AG08396 (cell line): Measurements from ENCODE around the gene BTNL9.
"Not testable (repeated sequence)": the region's sequence is repeated elsewhere in the genome, so short reads cannot be mapped to it uniquely, and the experiment has no call there.

ENCODE experiments used
- DNase-seq: peaks from one replicate; pipeline ENCODE4 v3.0.0; 2012; ENCODE audit warnings: low spot score, mixed read lengths

BTNL9 gene

DNA sequence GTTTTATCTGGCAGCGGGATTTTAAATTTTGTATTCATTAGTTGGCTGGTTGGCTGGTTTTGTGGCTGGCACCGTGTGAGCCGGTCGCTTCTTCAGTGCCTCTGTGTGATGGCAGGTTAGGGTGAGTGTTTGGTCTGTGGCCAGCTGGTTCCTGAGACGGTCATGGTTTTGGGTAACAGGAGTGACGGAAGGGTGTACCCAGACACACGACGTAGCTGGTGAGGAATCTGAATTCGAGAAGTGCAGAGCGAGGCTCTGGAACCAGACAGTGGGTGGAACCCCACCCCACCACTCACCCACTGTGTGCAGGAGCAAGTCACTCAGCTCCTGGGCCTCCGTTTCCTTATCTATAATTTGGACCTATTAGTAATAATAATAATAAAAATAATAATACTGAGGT lies 2.7 kb downstream of the BTNL9 start:
- no peak for DNase-seq

- DNase-seq, result no peak
These were observed 3.4 kb downstream of the BTNL9 start for GRCh38 chr5:181043285-181044092.

DNA sequence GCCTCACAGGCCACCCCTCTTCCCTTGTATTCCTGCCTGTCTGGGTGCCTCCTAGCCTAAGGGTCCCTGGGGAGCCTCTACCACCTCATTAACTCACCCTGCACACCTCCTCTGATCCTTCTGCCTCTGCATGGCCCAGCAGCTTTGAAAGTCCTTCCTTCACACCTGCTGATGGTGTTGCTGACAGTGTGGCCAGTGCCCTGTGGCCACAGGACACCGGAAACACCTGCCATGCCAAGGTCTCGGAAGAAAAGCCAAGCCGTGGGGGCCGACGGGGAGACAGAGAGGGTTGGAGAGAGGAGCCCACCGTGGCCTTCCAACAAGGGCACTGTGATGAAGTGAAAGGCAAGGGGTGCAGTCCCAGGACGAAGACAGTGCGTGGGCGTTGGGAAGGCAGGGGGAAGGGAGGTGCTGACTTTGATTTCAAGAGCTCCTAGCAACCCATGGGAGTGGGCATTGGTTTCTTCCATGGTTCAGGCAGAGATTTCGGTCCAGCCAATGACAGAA lies 4.1 kb downstream of the BTNL9 start:
- no peak for DNase-seq

- DNase-seq, result no peak
These were observed 4.7 kb downstream of the BTNL9 start for GRCh38 chr5:181044662-181045305.

GRCh38 chr5:181045316-181045715 lies 5.2 kb downstream of the BTNL9 start:
- DNase-seq, result no peak

DNA sequence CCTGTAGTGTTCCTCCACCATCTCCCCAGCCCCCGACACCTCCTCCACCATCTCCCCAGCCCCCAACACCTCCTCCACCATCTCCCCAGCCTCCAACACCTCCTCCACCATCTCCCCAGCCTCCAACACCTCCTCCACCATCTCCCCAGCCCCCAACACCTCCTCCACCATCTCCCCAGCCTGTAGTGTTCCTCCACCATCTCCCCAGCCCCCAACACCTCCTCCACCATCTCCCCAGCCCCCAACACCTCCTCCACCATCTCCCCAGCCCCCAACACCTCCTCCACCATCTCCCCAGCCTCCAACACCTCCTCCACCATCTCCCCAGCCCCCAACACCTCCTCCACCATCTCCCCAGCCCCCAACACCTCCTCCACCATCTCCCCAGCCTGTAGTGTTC lies 5.8 kb downstream of the BTNL9 start:
- not testable (repeated sequence) for DNase-seq

DNA sequence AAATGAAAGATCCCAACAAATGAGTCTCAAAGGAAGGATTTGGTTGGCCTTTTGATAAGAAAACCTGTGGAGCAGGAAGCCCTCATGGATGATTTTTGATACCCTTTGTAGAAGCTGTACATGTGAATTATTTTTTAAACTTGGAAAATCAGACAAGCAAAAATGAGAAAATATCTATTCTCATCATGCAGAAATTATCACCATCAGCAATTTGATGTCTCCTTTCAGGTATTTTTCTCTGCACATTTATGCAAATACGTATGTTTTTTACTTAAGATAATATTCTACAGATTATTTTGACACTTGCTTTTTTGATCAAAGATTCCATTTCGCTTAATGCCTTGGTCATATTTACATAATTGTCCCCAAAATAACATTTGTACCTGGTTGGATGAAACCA lies 7.2 kb downstream of the BTNL9 start:
- no peak for DNase-seq

GRCh38 chr5:181047921-181048320 lies 7.9 kb downstream of the BTNL9 start:
- DNase-seq, result no peak

GRCh38 chr5:181050016-181050415 lies 9.9 kb downstream of the BTNL9 start:
- DNase-seq, result no peak

DNA sequence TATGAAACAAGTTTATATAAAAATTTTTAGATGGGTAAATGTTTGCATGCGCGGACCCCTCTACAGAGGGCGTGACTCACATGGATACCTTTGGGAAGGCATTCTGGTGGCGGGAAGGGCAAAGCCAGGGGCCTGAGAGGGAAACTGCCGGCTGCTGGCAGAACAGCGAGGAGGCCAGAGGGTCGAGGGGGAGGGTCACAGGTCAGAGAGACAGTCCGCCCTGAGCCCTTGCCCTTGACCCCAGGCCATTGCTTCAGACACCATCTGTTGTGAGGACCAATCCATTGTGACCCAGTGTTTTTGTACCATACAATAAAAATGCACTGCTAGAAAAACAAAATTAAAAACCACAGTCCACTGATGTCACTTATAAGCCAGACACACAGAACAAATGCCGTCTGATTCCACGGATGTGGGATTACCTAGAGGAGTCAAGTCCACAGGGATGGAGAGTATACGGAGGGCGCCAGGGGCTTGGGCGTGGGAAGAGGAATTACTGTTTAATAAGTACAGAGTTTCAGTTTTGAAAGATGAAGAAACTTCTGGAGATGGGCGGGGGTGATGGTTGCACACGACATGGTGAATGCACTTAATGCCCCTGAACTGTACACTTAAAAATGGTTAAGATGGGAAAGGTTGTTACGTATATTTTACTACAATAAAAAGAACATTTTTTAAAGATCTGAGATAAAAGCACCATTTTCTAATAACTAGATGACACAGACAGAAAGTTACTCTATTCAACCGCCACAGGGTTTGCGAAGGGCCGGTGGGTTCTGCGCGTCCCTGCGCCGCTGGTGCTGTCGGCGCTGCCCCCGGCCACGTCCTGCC lies 12.0 kb downstream of the BTNL9 start:
- no peak for DNase-seq

DNA sequence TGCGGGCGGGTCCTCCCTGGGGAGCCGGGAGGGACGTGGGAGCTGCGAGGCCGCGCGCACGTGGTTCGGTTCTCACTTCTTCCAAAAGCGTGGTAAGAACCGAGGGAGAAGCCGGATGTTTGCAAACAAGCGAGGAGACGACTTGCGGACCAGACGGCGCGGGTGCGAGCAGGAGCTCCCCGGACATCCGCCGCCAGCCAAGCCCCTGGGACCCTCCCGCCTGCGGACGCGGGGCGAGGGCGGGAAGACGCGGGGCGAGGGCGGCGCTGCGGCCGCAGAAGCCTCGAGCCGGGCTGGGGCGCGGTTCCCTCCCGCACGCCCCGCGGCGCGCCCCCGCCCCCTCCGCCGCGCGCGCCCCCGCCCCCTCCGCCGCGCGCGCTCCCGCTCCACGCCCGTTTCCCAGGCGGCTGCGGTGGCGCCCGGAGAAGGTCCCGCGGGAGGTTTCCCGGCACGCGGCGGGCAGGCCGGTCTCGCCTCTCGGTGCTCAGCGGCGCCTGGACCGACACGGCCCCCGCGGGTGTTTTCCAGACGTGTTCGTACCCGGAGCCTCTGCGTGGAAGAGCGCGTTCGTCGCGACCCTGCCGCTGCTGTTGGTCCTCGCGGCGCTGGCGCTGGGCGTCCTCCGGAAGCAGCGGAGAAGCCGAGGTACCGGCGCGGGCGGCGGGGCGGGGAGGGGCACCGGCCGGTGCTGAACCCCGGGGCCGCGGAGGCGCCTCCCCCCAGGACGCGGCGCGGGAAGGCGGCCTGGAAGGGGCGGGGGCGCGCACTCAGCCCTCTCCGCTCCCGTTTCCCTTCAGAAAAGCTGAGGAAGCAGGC lies 12.8 kb downstream of the BTNL9 start:
- DNase-seq, result peak; percentile 39

DNA sequence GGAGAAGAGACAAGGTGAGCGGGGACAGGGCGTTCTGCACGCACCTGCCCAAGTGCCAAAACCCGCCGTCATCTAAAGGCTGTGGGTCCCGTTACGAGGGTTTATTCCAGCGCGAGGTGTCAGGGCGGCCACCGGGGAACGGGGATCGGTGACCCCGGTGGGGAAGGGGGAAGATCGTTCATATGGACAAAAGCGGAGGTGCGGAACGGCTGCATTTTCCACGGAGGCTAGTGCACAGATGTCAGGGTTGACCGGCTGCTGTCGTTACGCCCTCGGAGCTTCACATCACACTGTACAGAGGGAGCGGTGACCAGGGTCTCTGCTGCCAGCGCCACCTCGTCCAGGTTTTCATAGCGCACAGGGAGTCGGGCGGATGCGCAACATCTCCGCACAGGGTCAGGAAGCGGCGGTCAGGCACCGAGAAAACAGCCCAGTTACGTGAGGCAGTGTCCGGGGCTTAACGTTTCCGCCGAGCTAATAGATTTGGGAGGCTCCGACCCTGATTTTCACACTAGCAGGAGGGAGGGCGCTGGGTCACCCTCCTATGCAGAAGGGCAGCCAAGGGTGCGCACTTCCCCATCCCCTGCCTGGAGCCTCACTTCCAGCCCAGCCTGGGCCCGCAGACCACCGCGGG lies 13.5 kb downstream of the BTNL9 start:
- no peak for DNase-seq

GRCh38 chr5:181054138-181054537 lies 14.1 kb downstream of the BTNL9 start:
- DNase-seq, result no peak

DNA sequence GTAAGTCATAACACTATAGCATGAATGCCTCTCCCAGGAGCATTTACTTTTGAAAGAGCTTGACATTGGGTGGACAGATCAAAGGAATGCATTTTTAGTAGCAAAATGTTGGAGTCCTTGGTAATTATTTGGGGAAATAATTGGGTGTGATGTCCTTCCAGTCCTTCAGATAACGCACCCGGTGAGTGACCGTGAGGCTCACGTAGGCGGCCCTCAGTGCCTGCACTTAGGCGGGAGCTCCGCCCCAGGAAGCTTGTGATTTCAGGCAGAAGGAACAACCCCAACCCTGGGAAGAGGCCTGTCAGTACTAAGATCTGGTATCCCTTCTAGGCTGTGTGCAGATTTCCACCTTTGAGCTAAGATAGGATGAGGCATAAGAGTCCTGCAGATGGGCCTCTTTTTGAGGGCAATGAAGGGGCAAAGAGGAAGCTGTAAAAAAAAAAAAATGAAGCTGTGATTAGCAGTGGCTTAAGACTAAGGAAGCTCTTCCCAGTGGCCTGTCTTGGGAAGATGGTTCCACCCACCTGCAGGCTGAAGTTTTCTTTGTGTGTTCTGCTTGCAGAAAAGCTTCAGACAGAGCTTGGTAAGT lies 14.9 kb downstream of the BTNL9 start:
- no peak for DNase-seq

DNA sequence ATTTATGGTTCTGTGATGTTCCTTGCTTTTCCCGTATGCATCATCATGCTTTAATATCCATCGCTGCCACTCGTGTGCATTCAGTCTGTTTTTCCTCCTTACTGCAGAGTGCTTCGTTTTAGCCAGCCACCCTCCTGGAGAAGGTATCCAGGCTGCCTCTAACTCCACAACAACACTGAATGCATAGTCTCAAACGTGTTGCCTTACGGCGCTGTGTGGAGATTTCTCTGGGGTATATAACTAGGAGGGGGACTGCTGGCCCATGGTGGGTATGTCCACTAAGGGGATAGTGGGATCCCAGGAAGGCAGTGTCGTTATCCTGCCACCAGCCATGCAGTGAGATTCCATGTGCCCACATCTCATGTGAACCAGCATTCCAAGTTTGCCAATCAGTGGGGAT lies 16.4 kb downstream of the BTNL9 start:
- no peak for DNase-seq

DNA sequence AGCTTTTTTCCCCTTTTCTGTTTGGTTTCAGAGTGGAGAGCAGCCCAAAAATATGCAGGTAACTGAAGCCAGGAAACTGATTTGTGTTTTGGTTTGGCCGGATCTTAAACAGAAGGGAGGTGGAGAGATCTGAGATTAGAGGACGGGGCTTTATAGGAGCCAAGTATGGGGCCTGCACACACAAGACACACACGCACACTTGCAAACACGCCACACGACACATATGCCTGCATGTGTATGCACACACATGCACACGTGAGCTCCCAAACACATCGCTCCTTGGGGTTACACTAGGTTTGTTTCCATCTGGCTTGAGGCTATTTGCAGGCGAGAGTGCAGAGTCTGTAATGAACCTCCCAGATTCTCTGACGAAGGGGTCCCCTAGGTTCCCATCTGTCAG lies 18.3 kb downstream of the BTNL9 start:
- no peak for DNase-seq

DNA sequence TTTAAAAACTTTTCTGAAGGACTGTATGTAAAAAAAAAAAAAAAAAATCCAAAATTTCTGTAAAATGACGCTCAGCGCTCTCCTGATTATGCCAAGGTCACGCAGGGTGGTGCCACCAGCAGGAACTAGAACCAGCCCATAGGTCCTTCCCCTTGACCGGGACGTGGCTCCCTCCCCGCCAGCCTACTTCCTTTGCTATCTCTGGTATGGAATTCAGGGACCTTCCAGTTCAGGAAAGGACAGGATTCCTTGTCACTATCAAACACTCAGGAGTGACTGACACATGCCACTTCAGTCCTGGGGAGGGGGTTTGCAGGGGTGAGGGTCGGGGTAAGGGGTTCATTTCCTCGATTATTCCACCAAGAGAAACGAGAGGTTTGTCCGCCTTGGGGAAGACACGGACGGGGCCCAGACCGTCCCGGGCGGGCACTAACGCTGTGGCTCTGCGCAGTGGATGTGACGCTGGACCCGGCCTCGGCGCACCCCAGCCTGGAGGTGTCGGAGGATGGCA lies 18.8 kb downstream of the BTNL9 start:
- no peak for DNase-seq

DNA sequence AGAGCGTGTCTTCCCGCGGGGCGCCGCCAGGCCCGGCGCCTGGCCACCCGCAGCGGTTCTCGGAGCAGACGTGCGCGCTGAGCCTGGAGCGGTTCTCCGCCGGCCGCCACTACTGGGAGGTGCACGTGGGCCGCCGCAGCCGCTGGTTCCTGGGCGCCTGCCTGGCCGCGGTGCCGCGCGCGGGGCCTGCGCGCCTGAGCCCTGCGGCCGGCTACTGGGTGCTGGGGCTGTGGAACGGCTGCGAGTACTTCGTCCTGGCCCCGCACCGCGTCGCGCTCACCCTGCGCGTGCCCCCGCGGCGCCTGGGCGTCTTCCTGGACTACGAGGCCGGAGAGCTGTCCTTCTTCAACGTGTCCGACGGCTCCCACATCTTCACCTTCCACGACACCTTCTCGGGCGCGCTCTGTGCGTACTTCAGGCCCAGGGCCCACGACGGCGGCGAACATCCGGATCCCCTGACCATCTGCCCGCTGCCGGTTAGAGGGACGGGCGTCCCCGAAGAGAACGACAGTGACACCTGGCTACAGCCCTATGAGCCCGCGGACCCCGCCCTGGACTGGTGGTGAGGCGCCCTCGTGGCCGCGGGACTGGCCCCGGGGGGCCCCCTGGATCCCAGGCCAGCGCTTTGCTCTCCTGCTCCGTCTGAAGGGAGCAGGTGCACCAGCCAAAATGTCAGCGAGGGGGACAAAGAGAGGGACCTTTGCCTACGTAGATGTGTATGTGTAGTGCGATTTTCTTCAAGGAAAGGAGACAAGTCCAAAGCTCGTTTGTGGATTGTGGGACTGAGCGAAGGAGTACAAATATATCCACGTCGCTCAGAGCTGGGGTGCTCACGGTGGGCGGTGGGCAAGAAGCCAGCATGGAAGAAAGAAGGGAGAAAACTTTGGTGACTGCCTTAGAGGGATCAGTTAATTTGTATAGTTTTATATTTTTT lies 19.5 kb downstream of the BTNL9 start:
- no peak for DNase-seq

- no peak for DNase-seq
These were observed 20.1 kb downstream of the BTNL9 start for GRCh38 chr5:181060231-181060590.

DNA sequence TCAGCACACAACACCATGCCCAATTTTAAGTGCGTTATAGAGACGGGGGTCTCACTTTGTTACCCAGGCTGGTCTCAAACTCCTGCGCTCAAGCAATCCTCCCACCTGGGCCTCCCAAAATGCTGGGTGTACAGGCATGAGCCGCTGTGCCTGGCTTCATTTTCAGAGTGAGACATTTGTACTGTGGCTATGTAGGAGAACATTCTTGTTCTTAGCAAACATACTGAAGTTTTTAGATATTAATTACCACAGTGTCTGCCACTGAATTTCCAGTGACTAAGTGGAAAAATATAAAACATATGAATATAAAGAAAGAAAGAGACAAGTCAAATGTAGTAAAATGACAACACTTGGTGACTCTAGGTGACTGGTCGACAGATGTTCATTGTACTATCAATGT lies 20.9 kb downstream of the BTNL9 start:
- DNase-seq, result no peak
